Retinal pigment epithelial cell (primary cell): ENCODE results near the gene SOX9.

ENCODE experiments used
- DNase-seq: peaks from one replicate; pipeline ENCODE4 v3.0.0-alpha.2; 2010; ENCODE audit warnings: low read depth
- H3K4me3 ChIP-seq: 2 replicates; pipeline ENCODE4 v1.5.1; 2011; ENCODE audit warnings: mild to moderate bottlenecking, low read length, control low read depth, moderate library complexity
- CTCF ChIP-seq: conservative IDR thresholded peaks from 2 replicates; pipeline ENCODE4 v1.5.1; 2011; ENCODE audit warnings: low read depth, low read length, control low read depth, inconsistent platforms

The SOX9 gene

GRCh38 chr17:72122010-72122764 lies 1.4 kb downstream of the SOX9 start:
- H3K4me3 ChIP-seq: peak overlapping the region; percentile 99
- no peak for DNase-seq
- TF ChIP-seq CTCF: no peak

GRCh38 chr17:72122765-72123529 lies 2.1 kb downstream of the SOX9 start:
- peak overlapping the region; percentile 99 for H3K4me3 ChIP-seq
- no peak for DNase-seq
- no peak for TF ChIP-seq CTCF

GRCh38 chr17:72123530-72124437 lies 3.0 kb downstream of the SOX9 start:
- no peak for DNase-seq
- no peak for TF ChIP-seq CTCF
- H3K4me3 ChIP-seq: peak overlapping the region; percentile 99

- no peak for DNase-seq
- H3K4me3 ChIP-seq: peak overlapping the region; percentile 45
Observed at GRCh38 chr17:72124438-72124775, 3.6 kb downstream of the SOX9 start.

GRCh38 chr17:72125226-72125651 lies 4.4 kb downstream of the SOX9 start:
- no peak for TF ChIP-seq CTCF
- H3K4me3 ChIP-seq: peak overlapping the region; percentile 45
- DNase-seq: no peak

More at GRCh38 chr17:72124438-72124775, 3.6 kb downstream of the SOX9 start:
- no peak for TF ChIP-seq CTCF

- no peak for TF ChIP-seq CTCF
- peak overlapping the region; percentile 45 for H3K4me3 ChIP-seq
- DNase-seq: no peak
Observed at GRCh38 chr17:72125742-72126141, 4.9 kb downstream of the SOX9 start.
